HEK293 (cell line): ENCODE data around the gene LYSMD2.

Experiments used
- CTCF ChIA-PET: fragments of 350-600 bp; formaldehyde crosslinking; extraction: SDS; loops from one replicate; lab custom pipeline; 2021; ENCODE audit warnings: antibody characterized with exemption; lab: Yijun Ruan, JAX
- POLR2A ChIA-PET: fragments of 300-600 bp; formaldehyde crosslinking; extraction: SDS; loops from one replicate; lab custom pipeline; 2020; ENCODE audit warnings: antibody characterized with exemption, inconsistent platforms; lab: Yijun Ruan, JAX
- H3K27ac ChIP-seq: fragments of 200-500 bp; sonication (Bioruptor generic); 2 replicates; pipeline ENCODE4 v1.5.1; 2014; ENCODE audit warnings: low read depth, low read length, control low read depth, inconsistent platforms; ENCODE audit errors: extremely low read depth
- H3K36me3 ChIP-seq, 2 experiments: fragments of 200-500 bp in 1 of 2; sonication (Bioruptor generic) in 1 of 2; 1 replicate in 1 of 2; 2 replicates in 1 of 2; pipeline ENCODE4 v1.5.1; 2014 to 2017; ENCODE audit warnings: inconsistent platforms in 2 of 2, low read length in 2 of 2; ENCODE audit not compliant: control insufficient read depth in 2 of 2, insufficient read depth in 1 of 2
- H3K4me1 ChIP-seq: fragments of 200-500 bp; sonication (Bioruptor generic); 2 replicates; pipeline ENCODE4 v1.5.1; 2014; ENCODE audit warnings: mild to moderate bottlenecking, low read length, inconsistent platforms; ENCODE audit not compliant: control insufficient read depth, insufficient read depth
- H3K4me3 ChIP-seq: 2 replicates; pipeline ENCODE4 v1.5.1; 2011; ENCODE audit warnings: low read depth, mild to moderate bottlenecking, control low read depth, low read length, moderate library complexity
- H3K9me3 ChIP-seq: fragments of 200-500 bp; sonication (Bioruptor generic); 2 replicates; pipeline ENCODE4 v1.5.1; 2014; ENCODE audit warnings: low read depth, low read length, inconsistent platforms; ENCODE audit not compliant: control insufficient read depth, insufficient read depth
- HOXA7 ChIP-seq: sonication (generic); formaldehyde crosslinking; IDR thresholded peaks from 2 replicates; pipeline ENCODE4 v1.8.1; 2022; ENCODE audit warnings: missing genetic modification reagents, borderline replicate concordance
- IKZF3 ChIP-seq: fragments of 450-650 bp; IDR thresholded peaks from 2 replicates; pipeline ENCODE4 v1.5.0; 2018; ENCODE audit warnings: missing biosample characterization, mild to moderate bottlenecking, missing genetic modification characterization, moderate library complexity
- KLF10 ChIP-seq: fragments of 450-650 bp; IDR thresholded peaks from 2 replicates; pipeline ENCODE4 v1.5.1; 2018; ENCODE audit warnings: missing biosample characterization, mild to moderate bottlenecking, missing genetic modification characterization
- MYNN ChIP-seq: fragments of 450-650 bp; formaldehyde crosslinking; IDR thresholded peaks from 2 replicates; pipeline ENCODE4 v1.5.1; 2016; ENCODE audit warnings: missing biosample characterization, missing genetic modification characterization, borderline replicate concordance
- MZF1 ChIP-seq: fragments of 450-650 bp; formaldehyde crosslinking; IDR thresholded peaks from 2 replicates; pipeline ENCODE4 v1.5.1; 2017; ENCODE audit warnings: missing biosample characterization, missing genetic modification characterization, borderline replicate concordance
- RBAK ChIP-seq: fragments of 450-650 bp; formaldehyde crosslinking; IDR thresholded peaks from 2 replicates; pipeline ENCODE4 v1.5.1; 2016; ENCODE audit warnings: missing biosample characterization, missing genetic modification characterization
- SP2 ChIP-seq: fragments of 450-650 bp; formaldehyde crosslinking; IDR thresholded peaks from 2 replicates; pipeline ENCODE4 v1.5.1; 2016; ENCODE audit warnings: missing biosample characterization, missing genetic modification characterization
- ZNF121 ChIP-seq: fragments of 450-650 bp; formaldehyde crosslinking; IDR thresholded peaks from 2 replicates; pipeline ENCODE4 v1.5.1; 2016; ENCODE audit warnings: missing biosample characterization, missing genetic modification characterization
- ZNF140 ChIP-seq: fragments of 450-650 bp; formaldehyde crosslinking; IDR thresholded peaks from 2 replicates; pipeline ENCODE4 v1.5.1; 2016; ENCODE audit warnings: missing biosample characterization, missing genetic modification characterization
- ZNF202 ChIP-seq: fragments of 450-650 bp; formaldehyde crosslinking; IDR thresholded peaks from 2 replicates; pipeline ENCODE4 v1.5.1; 2016; ENCODE audit warnings: missing biosample characterization, missing genetic modification characterization, borderline replicate concordance
- ZNF274 ChIP-seq, 2 experiments: fragments of 200-500 bp in 1 of 2; fragments of 450-650 bp in 1 of 2; sonication (Bioruptor generic) in 1 of 2; formaldehyde crosslinking in 1 of 2; IDR thresholded peaks; 2 replicates each; pipeline versions ENCODE4 v1.5.1 to v1.6.1; 2014 to 2016; ENCODE audit warnings: borderline replicate concordance in 1 of 2, inconsistent platforms in 1 of 2, low read length in 1 of 2, missing biosample characterization in 1 of 2, missing genetic modification characterization in 1 of 2
- ZNF501 ChIP-seq: fragments of 450-650 bp; formaldehyde crosslinking; IDR thresholded peaks from 2 replicates; pipeline ENCODE4 v1.5.1; 2016; ENCODE audit warnings: missing biosample characterization, missing genetic modification characterization
- ZNF529 ChIP-seq: fragments of 450-650 bp; formaldehyde crosslinking; IDR thresholded peaks from 2 replicates; pipeline ENCODE4 v1.5.1; 2017; ENCODE audit warnings: missing genetic modification characterization, missing biosample characterization; ENCODE audit not compliant: insufficient replicate concordance
- ZNF600 ChIP-seq: fragments of 450-650 bp; formaldehyde crosslinking; IDR thresholded peaks from 2 replicates; pipeline ENCODE4 v1.5.1; 2016; ENCODE audit warnings: missing biosample characterization, missing genetic modification characterization
- ZNF621 ChIP-seq: fragments of 450-650 bp; formaldehyde crosslinking; IDR thresholded peaks from 2 replicates; pipeline ENCODE4 v1.5.1; 2017; ENCODE audit warnings: missing biosample characterization, missing genetic modification characterization
- ZNF658 ChIP-seq: fragments of 450-650 bp; formaldehyde crosslinking; IDR thresholded peaks from 2 replicates; pipeline ENCODE4; 2016; ENCODE audit warnings: missing biosample characterization, missing genetic modification characterization
- TF ChIP-seq, protein P1 (sequence below): fragments of 450-650 bp; formaldehyde crosslinking; IDR thresholded peaks from 2 replicates; pipeline ENCODE4 v1.5.1; 2016; ENCODE audit warnings: missing biosample characterization, missing genetic modification characterization
- TF ChIP-seq, protein P2 (sequence below): fragments of 450-650 bp; formaldehyde crosslinking; IDR thresholded peaks from 2 replicates; pipeline ENCODE4 v1.5.1; 2017; ENCODE audit warnings: missing biosample characterization, missing genetic modification characterization
- TF ChIP-seq, protein P3 (sequence below): fragments of 450-650 bp; formaldehyde crosslinking; IDR thresholded peaks from 2 replicates; pipeline ENCODE4 v1.5.1; 2016; ENCODE audit warnings: missing biosample characterization, missing genetic modification characterization
- TF ChIP-seq, protein P4 (sequence below): fragments of 450-650 bp; formaldehyde crosslinking; IDR thresholded peaks from 2 replicates; pipeline ENCODE4 v1.5.1; 2017; ENCODE audit warnings: missing biosample characterization, missing genetic modification characterization
- TF ChIP-seq, protein P5 (sequence below): fragments of 450-650 bp; formaldehyde crosslinking; IDR thresholded peaks from 2 replicates; pipeline ENCODE4 v1.5.1; 2016; ENCODE audit warnings: missing biosample characterization, missing genetic modification characterization
- TF ChIP-seq, protein P6 (sequence below): fragments of 450-650 bp; IDR thresholded peaks from 2 replicates; pipeline ENCODE4 v1.5.1; 2018; ENCODE audit warnings: missing biosample characterization, missing genetic modification characterization
- TF ChIP-seq, protein P7 (sequence below): IDR thresholded peaks from 2 replicates; pipeline ENCODE4 v1.6.1; 2011; ENCODE audit warnings: mild to moderate bottlenecking, low read depth, low read length, borderline replicate concordance
- TF ChIP-seq, protein P8 (sequence below): fragments of 450-650 bp; formaldehyde crosslinking; IDR thresholded peaks from 2 replicates; pipeline ENCODE4 v1.5.1; 2016; ENCODE audit warnings: missing biosample characterization, missing genetic modification characterization

LYSMD2 gene

DNA sequence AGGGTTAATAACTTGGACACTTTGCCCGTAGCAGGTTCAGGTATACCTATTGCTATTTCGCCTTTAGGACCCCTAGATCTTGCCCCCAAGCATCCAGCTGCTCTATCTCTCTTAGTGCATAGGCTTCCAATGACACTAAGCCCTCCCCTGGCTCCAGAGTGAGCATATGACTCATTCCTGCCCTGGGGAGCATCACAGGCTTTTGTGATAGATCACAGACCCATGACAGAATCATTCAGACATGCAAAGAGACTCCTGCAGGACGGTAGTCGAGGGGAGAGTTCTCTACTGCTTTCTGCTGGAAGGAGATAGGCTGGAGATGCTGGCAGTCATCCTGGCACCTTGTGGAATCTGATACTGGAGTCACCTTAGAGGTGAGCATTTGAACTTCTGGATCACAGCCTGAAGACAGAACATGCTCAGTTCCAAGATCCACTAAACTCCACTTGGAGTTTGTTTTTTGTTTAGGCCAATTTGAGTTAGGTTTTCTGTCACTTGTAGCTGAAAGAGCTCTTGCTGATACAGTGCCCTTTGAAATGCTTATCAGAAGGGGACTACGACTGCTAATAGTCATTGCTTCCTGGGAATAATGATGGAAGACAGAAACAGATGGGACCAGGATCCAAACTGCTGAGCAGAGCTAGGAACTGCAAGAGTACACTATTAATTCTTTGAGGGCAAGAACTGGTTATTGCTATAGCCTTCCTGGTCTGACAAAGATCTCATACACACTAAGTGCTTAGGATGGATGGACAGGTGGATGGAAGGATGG, 11.0 kb downstream of the LYSMD2 start (continued):
- no peak for TF ChIP-seq ZNF658 (tag by site-specific recombination)
- TF ChIP-seq MYNN (tag by site-specific recombination) = no peak
- TF ChIP-seq KLF10 (tag by site-specific recombination) = no peak
- no peak for TF ChIP-seq ZNF501
- TF ChIP-seq SP2 (tag by site-specific recombination) = peak; percentile 40
- no peak for TF ChIP-seq ZNF621 (tag by site-specific recombination)
- no peak for TF ChIP-seq HOXA7
- TF ChIP-seq ZNF202 (tag by site-specific recombination) = no peak
- TF ChIP-seq, protein P1, sequence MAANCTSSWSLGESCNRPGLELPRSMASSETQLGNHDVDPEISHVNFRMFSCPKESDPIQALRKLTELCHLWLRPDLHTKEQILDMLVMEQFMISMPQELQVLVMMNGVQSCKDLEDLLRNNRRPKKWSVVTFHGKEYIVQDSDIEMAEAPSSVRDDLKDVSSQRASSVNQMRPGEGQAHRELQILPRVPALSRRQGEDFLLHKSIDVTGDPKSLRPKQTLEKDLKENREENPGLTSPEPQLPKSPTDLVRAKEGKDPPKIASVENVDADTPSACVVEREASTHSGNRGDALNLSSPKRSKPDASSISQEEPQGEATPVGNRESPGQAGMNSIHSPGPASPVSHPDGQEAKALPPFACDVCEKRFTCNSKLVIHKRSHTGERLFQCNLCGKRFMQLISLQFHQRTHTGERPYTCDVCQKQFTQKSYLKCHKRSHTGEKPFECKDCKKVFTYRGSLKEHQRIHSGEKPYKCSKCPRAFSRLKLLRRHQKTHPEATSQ = no peak
- TF ChIP-seq, protein P2, sequence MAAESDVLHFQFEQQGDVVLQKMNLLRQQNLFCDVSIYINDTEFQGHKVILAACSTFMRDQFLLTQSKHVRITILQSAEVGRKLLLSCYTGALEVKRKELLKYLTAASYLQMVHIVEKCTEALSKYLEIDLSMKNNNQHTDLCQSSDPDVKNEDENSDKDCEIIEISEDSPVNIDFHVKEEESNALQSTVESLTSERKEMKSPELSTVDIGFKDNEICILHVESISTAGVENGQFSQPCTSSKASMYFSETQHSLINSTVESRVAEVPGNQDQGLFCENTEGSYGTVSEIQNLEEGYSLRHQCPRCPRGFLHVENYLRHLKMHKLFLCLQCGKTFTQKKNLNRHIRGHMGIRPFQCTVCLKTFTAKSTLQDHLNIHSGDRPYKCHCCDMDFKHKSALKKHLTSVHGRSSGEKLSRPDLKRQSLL = peak; percentile 72; the same call in 1 of the 2 replicates
- peak; percentile 68 for TF ChIP-seq ZNF600 (tag by site-specific recombination)
- TF ChIP-seq, protein P3, sequence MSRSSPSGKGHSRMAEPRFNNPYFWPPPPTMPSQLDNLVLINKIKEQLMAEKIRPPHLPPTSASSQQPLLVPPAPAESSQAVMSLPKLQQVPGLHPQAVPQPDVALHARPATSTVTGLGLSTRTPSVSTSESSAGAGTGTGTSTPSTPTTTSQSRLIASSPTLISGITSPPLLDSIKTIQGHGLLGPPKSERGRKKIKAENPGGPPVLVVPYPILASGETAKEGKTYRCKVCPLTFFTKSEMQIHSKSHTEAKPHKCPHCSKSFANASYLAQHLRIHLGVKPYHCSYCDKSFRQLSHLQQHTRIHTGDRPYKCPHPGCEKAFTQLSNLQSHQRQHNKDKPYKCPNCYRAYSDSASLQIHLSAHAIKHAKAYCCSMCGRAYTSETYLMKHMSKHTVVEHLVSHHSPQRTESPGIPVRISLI (tag by site-specific recombination) = no peak
- TF ChIP-seq IKZF3 = peak; percentile 29; the same call in 1 of the 2 replicates
- TF ChIP-seq ZNF274 (IDR thresholded peaks at IDR 0.05; ENCODE audit: low read length) = no peak
- TF ChIP-seq ZNF274 (tag by site-specific recombination; IDR thresholded peaks at IDR 0.05; ENCODE audit: borderline replicate concordance) = no peak

DNA sequence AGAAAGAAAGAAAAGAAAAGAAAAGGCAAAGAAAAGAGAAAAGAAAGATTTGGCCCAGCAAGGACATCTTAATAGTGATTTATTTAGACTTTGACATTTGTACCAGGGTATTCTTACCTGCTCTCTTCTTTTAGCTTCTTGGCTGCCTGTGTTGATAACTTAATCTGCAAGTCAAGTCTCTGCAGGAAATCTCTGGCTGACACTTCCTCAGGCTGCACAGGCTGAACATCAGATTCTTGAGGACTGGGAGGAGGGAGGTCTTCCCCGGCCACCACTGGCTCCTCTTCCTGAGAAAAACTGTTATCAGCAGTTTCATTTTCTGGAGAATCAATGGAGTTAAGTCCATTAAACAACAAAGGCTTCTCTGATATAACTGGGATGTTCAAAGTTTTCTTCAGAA, 12.8 kb downstream of the LYSMD2 start:
- Histone ChIP-seq H3K27ac (no peak overlapping the region), H3K9me3 (no peaks in the 10 kb centered on the region), H3K4me1 (no peaks in the 10 kb centered on the region; the same call in 1 of the 2 replicates), H3K36me3 (no peaks in the 10 kb centered on the region), H3K4me3 (no peak overlapping the region)
- ChIA-PET CTCF (interaction anchor here (0.6 kb wide), 1 partner anchor 224 kb away, joined by 3 read pairs; no protein-coding TSS in a partner anchor), POLR2A (no interaction called here)
- TF ChIP-seq ZNF121 (tag by site-specific recombination) (no peak), RBAK (no peak), ZNF140 (no peak), MZF1 (tag by site-specific recombination) (no peak), ZNF529 (no peak)
- TF ChIP-seq, protein P4, sequence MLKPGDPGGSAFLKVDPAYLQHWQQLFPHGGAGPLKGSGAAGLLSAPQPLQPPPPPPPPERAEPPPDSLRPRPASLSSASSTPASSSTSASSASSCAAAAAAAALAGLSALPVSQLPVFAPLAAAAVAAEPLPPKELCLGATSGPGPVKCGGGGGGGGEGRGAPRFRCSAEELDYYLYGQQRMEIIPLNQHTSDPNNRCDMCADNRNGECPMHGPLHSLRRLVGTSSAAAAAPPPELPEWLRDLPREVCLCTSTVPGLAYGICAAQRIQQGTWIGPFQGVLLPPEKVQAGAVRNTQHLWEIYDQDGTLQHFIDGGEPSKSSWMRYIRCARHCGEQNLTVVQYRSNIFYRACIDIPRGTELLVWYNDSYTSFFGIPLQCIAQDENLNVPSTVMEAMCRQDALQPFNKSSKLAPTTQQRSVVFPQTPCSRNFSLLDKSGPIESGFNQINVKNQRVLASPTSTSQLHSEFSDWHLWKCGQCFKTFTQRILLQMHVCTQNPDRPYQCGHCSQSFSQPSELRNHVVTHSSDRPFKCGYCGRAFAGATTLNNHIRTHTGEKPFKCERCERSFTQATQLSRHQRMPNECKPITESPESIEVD (tag by site-specific recombination) = no peak
- TF ChIP-seq, protein P5, sequence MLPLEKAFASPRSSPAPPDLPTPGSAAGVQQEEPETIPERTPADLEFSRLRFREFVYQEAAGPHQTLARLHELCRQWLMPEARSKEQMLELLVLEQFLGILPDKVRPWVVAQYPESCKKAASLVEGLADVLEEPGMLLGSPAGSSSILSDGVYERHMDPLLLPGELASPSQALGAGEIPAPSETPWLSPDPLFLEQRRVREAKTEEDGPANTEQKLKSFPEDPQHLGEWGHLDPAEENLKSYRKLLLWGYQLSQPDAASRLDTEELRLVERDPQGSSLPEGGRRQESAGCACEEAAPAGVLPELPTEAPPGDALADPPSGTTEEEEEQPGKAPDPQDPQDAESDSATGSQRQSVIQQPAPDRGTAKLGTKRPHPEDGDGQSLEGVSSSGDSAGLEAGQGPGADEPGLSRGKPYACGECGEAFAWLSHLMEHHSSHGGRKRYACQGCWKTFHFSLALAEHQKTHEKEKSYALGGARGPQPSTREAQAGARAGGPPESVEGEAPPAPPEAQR (tag by site-specific recombination) = no peak
- TF ChIP-seq, protein P6, sequence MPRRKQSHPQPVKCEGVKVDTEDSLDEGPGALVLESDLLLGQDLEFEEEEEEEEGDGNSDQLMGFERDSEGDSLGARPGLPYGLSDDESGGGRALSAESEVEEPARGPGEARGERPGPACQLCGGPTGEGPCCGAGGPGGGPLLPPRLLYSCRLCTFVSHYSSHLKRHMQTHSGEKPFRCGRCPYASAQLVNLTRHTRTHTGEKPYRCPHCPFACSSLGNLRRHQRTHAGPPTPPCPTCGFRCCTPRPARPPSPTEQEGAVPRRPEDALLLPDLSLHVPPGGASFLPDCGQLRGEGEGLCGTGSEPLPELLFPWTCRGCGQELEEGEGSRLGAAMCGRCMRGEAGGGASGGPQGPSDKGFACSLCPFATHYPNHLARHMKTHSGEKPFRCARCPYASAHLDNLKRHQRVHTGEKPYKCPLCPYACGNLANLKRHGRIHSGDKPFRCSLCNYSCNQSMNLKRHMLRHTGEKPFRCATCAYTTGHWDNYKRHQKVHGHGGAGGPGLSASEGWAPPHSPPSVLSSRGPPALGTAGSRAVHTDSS (tag by site-specific recombination) = no peak
- TF ChIP-seq, protein P7, sequence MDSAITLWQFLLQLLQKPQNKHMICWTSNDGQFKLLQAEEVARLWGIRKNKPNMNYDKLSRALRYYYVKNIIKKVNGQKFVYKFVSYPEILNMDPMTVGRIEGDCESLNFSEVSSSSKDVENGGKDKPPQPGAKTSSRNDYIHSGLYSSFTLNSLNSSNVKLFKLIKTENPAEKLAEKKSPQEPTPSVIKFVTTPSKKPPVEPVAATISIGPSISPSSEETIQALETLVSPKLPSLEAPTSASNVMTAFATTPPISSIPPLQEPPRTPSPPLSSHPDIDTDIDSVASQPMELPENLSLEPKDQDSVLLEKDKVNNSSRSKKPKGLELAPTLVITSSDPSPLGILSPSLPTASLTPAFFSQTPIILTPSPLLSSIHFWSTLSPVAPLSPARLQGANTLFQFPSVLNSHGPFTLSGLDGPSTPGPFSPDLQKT = no peak
- TF ChIP-seq, protein P8, sequence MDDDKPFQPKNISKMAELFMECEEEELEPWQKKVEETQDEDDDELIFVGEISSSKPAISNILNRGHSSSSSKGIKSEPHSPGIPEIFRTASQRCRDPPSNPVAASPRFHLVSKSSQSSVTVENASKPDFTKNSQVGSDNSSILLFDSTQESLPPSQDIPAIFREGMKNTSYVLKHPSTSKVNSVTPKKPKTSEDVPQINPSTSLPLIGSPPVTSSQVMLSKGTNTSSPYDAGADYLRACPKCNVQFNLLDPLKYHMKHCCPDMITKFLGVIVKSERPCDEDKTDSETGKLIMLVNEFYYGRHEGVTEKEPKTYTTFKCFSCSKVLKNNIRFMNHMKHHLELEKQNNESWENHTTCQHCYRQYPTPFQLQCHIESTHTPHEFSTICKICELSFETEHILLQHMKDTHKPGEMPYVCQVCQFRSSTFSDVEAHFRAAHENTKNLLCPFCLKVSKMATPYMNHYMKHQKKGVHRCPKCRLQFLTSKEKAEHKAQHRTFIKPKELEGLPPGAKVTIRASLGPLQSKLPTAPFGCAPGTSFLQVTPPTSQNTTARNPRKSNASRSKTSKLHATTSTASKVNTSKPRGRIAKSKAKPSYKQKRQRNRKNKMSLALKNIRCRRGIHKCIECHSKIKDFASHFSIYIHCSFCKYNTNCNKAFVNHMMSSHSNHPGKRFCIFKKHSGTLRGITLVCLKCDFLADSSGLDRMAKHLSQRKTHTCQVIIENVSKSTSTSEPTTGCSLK (tag by site-specific recombination) = no peak
